ENCODE measurements around the gene IL9R.

Gene IL9R, protein sequence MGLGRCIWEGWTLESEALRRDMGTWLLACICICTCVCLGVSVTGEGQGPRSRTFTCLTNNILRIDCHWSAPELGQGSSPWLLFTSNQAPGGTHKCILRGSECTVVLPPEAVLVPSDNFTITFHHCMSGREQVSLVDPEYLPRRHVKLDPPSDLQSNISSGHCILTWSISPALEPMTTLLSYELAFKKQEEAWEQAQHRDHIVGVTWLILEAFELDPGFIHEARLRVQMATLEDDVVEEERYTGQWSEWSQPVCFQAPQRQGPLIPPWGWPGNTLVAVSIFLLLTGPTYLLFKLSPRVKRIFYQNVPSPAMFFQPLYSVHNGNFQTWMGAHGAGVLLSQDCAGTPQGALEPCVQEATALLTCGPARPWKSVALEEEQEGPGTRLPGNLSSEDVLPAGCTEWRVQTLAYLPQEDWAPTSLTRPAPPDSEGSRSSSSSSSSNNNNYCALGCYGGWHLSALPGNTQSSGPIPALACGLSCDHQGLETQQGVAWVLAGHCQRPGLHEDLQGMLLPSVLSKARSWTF

DNA sequence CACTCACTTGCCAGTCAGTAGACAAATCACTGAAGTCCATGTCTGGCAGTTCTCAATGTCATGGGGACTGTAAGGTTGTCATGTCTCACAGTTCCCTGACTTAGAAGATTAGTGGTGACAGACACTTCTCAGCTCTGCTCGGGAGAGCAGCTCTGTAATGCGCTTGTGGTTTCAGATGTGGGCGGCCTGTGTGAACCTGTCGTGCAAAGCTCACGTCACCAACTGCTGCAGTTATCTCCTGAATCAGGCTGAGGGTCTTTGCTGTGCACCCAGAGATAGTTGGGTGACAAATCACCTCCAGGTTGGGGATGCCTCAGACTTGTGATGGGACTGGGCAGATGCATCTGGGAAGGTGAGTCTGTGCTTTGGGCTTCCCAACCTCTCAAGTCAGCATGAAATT lies at the start of gene IL9R:
Gene IL9R (plus strand): TSS at position 261 of the 400 bp plus-strand sequence. CDS start 64 bp downstream, at position 325.
- no peak for TF ChIP-seq GATA3 (IDR thresholded peaks at IDR 0.05; ENCODE audit: low read depth, low read length)
- no peak for TF ChIP-seq GATA2 (IDR thresholded peaks at IDR 0.05; ENCODE audit: low read depth, low read length)

- TF ChIP-seq GATA2 (IDR thresholded peaks at IDR 0.05; ENCODE audit: low read depth, low read length) (no peak), GATA3 (IDR thresholded peaks at IDR 0.05; ENCODE audit: low read depth, low read length) (no peak)
Measured at GRCh38 chrX:155949098-155949497, 48.4 kb upstream of the IL9R start.

- TF ChIP-seq GATA2 (IDR thresholded peaks at IDR 0.05; ENCODE audit: low read depth, low read length) (no peak), GATA3 (IDR thresholded peaks at IDR 0.05; ENCODE audit: low read depth, low read length) (no peak)
Measured at GRCh38 chrX:155951237-155951789, 46.2 kb upstream of the IL9R start.

GRCh38 chrX:155953055-155953454 lies 44.4 kb upstream of the IL9R start:
- no peak for TF ChIP-seq GATA2 (IDR thresholded peaks at IDR 0.05; ENCODE audit: low read depth, low read length)

DNA sequence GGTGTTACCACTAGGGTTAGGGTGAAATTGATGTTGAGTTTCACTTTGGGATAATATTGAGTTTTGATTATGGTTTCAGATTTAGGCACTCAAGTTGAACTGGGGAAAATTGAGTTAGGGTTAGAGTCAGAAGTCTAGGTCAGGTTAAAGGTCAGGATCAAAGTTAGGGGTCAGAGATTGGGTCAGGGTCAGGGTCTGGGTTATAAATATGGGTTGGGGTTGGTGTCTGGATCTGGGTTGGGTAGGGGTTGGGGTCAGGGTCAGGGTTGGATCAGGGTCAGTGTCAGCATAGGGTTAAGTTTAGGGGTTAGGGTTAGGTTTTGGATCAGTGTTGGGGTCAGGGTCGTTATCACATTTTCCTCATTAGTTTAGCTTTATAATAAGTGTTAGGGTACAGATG lies 42.7 kb upstream of the IL9R start:
- TF ChIP-seq GATA3 (IDR thresholded peaks at IDR 0.05; ENCODE audit: low read depth, low read length) (no peak), GATA2 (IDR thresholded peaks at IDR 0.05; ENCODE audit: low read depth, low read length) (no peak)

- no peak for TF ChIP-seq GATA3 (IDR thresholded peaks at IDR 0.05; ENCODE audit: low read depth, low read length)
- no peak for TF ChIP-seq GATA2 (IDR thresholded peaks at IDR 0.05; ENCODE audit: low read depth, low read length)
Measured at GRCh38 chrX:155956099-155956498, 41.4 kb upstream of the IL9R start.

GRCh38 chrX:155956649-155957048 lies 40.8 kb upstream of the IL9R start:
- TF ChIP-seq GATA3 (IDR thresholded peaks at IDR 0.05; ENCODE audit: low read depth, low read length) (no peak), GATA2 (IDR thresholded peaks at IDR 0.05; ENCODE audit: low read depth, low read length) (no peak)

DNA sequence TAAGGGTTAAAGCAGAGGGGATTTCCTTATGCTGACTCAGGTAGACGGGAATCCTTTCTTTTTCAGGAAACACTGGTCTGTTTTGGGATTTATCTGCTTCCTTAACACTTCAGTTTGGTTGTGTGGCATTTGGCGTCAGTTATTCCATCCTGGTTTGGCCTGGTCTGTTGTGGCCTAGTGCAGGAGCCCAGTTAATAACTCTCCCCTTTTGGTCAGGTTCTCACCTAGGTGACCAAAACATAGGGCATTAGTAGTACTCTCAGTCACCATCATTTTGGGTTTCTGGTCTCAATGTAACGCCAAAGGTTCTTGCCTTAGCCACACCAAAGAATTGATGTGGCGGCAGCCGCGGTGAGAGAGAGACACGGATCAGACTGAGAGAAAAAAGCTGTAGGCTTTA lies 39.7 kb upstream of the IL9R start:
- TF ChIP-seq GATA3 (IDR thresholded peaks at IDR 0.05; ENCODE audit: low read depth, low read length): no peak

DNA sequence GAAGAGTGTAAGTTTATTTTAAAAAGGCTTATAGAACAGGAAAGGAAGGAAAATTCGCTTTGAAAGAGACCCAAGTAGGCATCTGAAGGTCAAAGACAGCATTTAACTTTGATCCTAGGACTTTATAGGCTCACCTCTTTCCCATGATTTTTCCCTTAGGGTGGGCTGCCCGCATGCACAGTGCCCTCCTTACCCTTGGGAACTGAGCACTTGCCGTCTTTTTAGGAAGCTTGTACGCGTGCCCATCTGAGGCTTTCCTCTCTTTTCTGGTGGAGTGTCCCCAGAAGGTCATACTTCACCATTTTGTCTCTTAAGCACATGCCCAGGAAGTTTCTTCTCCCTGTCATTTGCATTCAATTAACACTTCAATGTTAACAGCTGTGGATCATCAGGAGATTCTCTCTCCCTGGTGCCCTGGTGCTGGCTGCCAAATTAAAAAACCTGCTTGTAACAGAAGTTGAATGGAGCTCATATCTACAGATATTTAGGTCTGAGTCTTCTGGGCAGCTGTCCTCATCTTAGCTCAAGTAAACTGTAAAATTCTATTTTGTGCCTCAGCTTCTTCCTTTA lies 38.4 kb upstream of the IL9R start:
- TF ChIP-seq GATA2 (IDR thresholded peaks at IDR 0.05; ENCODE audit: low read depth, low read length) (no peak), GATA3 (IDR thresholded peaks at IDR 0.05; ENCODE audit: low read depth, low read length) (no peak)

DNA sequence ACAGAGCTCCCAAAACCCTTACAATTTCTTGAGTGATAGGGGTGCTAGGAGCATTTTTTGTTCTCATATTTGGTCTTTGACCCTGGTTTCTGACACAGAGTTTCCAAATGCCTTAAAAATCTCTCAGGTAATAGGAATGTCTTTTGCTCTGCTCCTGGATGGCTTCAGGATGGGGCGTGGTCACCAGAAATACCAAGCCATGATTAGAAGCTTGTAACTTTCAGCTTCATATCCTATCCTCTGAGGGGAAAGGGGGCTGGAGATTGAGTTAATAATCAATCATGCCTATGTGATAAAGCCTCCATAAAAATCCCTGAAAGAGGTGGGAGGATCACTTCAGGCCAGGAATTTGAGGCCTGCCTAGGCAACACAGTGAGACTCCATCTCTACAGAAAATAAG lies 34.6 kb upstream of the IL9R start:
- TF ChIP-seq GATA2 (IDR thresholded peaks at IDR 0.05; ENCODE audit: low read depth, low read length) (no peak), GATA3 (IDR thresholded peaks at IDR 0.05; ENCODE audit: low read depth, low read length) (no peak)

DNA sequence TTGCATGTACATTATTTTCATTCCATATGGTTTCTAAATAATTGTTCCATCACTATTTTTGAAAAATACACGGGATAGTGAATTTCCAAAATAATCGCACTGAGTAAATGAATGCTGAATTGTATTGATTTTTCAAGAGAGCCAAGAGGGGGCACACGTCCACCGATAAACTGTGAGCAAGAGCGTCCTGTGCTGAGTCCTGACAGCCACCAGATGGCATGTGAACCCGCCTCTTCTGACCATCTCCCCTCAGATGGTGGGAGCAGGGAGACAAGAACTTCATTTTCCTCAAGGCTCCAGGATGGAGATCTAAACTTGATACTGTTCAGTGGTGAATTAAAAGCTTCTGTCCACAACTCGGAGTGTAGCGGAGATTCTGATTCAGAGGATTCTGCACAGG lies 30.6 kb upstream of the IL9R start:
- TF ChIP-seq GATA2 (IDR thresholded peaks at IDR 0.05; ENCODE audit: low read depth, low read length) (no peak), GATA3 (IDR thresholded peaks at IDR 0.05; ENCODE audit: low read depth, low read length) (no peak)

DNA sequence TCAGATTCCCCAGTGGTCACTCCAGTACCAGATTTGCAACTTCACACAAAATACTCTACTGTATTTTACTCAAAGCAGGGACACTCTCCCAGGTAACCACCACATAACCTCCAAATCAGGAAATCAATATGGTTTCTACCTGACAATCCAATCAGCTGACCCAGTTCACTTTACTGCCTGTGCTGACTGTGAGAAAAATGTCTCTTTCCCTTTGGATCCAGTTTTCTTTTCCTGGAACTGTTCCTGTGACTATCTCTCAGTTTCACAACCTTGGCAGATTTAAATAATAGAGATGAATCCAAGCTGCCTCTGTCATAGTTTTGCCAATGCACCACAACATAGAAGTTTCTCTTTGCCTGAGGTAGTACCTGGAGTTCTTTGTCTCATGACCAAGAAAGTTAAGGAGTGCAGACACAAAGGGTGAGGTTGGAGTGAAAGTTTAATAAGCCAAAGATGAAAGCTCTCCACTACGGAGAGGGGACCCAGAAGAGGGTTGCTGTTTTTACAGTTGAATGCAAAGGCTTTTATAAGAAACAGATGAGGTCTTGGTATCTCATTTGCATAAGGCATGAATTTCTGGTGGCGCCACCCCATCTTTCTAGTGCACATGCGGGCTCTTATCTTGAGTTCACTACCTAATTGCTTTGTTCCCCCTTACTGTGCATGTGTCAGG lies 29.7 kb upstream of the IL9R start:
- TF ChIP-seq GATA3 (IDR thresholded peaks at IDR 0.05; ENCODE audit: low read depth, low read length) (no peak), GATA2 (IDR thresholded peaks at IDR 0.05; ENCODE audit: low read depth, low read length) (no peak)

GRCh38 chrX:155968326-155968661 lies 29.2 kb upstream of the IL9R start:
- TF ChIP-seq GATA2 (IDR thresholded peaks at IDR 0.05; ENCODE audit: low read depth, low read length): no peak
- TF ChIP-seq GATA3 (IDR thresholded peaks at IDR 0.05; ENCODE audit: low read depth, low read length): no peak

GRCh38 chrX:155968791-155969190 lies 28.7 kb upstream of the IL9R start:
- no peak for TF ChIP-seq GATA3 (IDR thresholded peaks at IDR 0.05; ENCODE audit: low read depth, low read length)
- no peak for TF ChIP-seq GATA2 (IDR thresholded peaks at IDR 0.05; ENCODE audit: low read depth, low read length)
